HG02885 (cell line): ENCODE data around the gene OXT.
"Not testable (repeated sequence)": the region's sequence is repeated elsewhere in the genome, so short reads cannot be mapped to it uniquely, and the experiment has no call there.

ENCODE experiments used
- ATAC-seq: cut with Tn5 transposase; IDR thresholded peaks from one replicate; pipeline ENCODE4 v1.9.1; 2021; ENCODE audit warnings: mild to moderate bottlenecking; ENCODE audit not compliant: unreplicated experiment, poor library complexity

OXT gene

GRCh38 chr20:3106658-3107463 lies 35.4 kb downstream of the OXT start:
- ATAC-seq: no peak

GRCh38 chr20:3107464-3108025 lies 36.1 kb downstream of the OXT start:
- no peak for ATAC-seq

- no peak for ATAC-seq
These were observed 38.2 kb downstream of the OXT start for GRCh38 chr20:3109350-3110302.

GRCh38 chr20:3111507-3111906 lies 40.1 kb downstream of the OXT start:
- ATAC-seq: no peak

- ATAC-seq: no peak
These were observed 40.6 kb downstream of the OXT start for GRCh38 chr20:3111995-3112394.

- no peak for ATAC-seq
These were observed 44.0 kb downstream of the OXT start for GRCh38 chr20:3115190-3116107.

- ATAC-seq: no peak
These were observed 44.9 kb downstream of the OXT start for GRCh38 chr20:3116341-3116740.

GRCh38 chr20:3117839-3118379 lies 46.5 kb downstream of the OXT start:
- not testable (repeated sequence) for ATAC-seq

- no peak for ATAC-seq
These were observed 47.6 kb downstream of the OXT start for GRCh38 chr20:3119044-3119443.

- ATAC-seq: no peak
These were observed 50.0 kb downstream of the OXT start for GRCh38 chr20:3121271-3121911.
